Stomach (tissue), 9 donors: ENCODE data around the gene ARHGAP4. TPM values are rescaled to one million over a fixed set of nuclear protein-coding genes. Genes with fewer than 3 reads are reported as not detected.

ENCODE experiments used
- DNase-seq, 2 donors: peaks; one replicate each; pipeline versions ENCODE4 v3.0.0 to v3.0.0-alpha.2; 2013 to 2019
- H3K27ac ChIP-seq, 5 donors: fragments of 200-600 bp in 4 of 5; sonication (generic) in 4 of 5; one replicate each; pipeline ENCODE4 v1.5.1; 2013 to 2019; ENCODE audit warnings: mild to moderate bottlenecking in 1 of 5, moderate library complexity in 1 of 5
- H3K27me3 ChIP-seq, 3 donors: fragments of 200-600 bp; sonication (generic); one replicate each; pipeline ENCODE4 v1.5.1; 2017 to 2019; ENCODE audit warnings: mixed run types in 1 of 3
- H3K36me3 ChIP-seq, 4 donors: fragments of 200-600 bp; sonication (generic); 1 replicate in 3 of 4; 2 replicates in 1 of 4; pipeline ENCODE4 v1.5.1; 2016 to 2019
- H3K4me1 ChIP-seq, 4 donors: fragments of 200-600 bp; sonication (generic); one replicate each; pipeline ENCODE4 v1.5.1; 2016 to 2019
- H3K4me3 ChIP-seq, 4 donors: fragments of 200-600 bp; sonication (generic) in 3 of 4; one replicate each; pipeline ENCODE4 v1.5.1; 2016 to 2019; ENCODE audit warnings: mild to moderate bottlenecking in 1 of 4
- H3K9me3 ChIP-seq, 4 donors: fragments of 200-600 bp; sonication (generic); one replicate each; pipeline ENCODE4 v1.5.1; 2016 to 2019
- EP300 ChIP-seq: sonication (generic); formaldehyde crosslinking; IDR thresholded peaks from one replicate; pipeline ENCODE4 v1.6.1; 2017; ENCODE audit warnings: antibody characterized with exemption
- POLR2A ChIP-seq, 4 donors: fragments of 450-650 bp; IDR thresholded peaks; one replicate each; pipeline ENCODE4 v1.6.1; 2016; ENCODE audit warnings: antibody characterized with exemption in 4 of 4, control low read depth in 2 of 4, mild to moderate bottlenecking in 1 of 4, moderate library complexity in 1 of 4
- POLR2AphosphoS5 ChIP-seq, 3 donors: sonication (generic); formaldehyde crosslinking; IDR thresholded peaks; one replicate each; pipeline ENCODE4 v1.6.1; 2016; ENCODE audit warnings: antibody characterized with exemption in 3 of 3
- WGBS, 5 donors: extraction: QIAGEN DNeasy Blood & Tissue Kit in 3 of 5; methylation state at CpG; one replicate each; pipeline versions ENCODE4 v1.1.5 to v1.1.7; 2013 to 2018; 5-methylcytosine and 5-hydroxymethylcytosine counted together
- intact Hi-C: fragments of 100-400 bp; cut with DNase I; formaldehyde crosslinking; loops from one replicate; pipeline ENCODE4 v1.15.1; 2023; ENCODE audit warnings: low total_unique reads
- polyA plus RNA-seq, 3 donors: library from polyadenylated mRNA; stranded (reverse); fragments of 200-250 nt; gene quantifications; one replicate each; pipeline ENCODE4 v1.2.3, GENCODE V29; 2013
- total RNA-seq, 5 donors: library from RNA; depleted of rRNA; stranded (reverse); fragments of >200 nt; gene quantifications; one replicate each; pipeline versions ENCODE4 v1.1.0 to v1.2.3, GENCODE V29; 2014 to 2016
- TF ChIP-seq, protein P1 (sequence below), 7 experiments: fragments of 450-650 bp in 4 of 7; fragments of 200-600 bp in 3 of 7; sonication (generic) in 3 of 7; IDR thresholded peaks; one replicate each; pipeline ENCODE4 v1.5.1; 2016 to 2019; ENCODE audit warnings: antibody characterized with exemption in 7 of 7, control low read depth in 2 of 7, mild to moderate bottlenecking in 1 of 7
- donor health status: healthy with polysubstance abuse.
- donor health status: Bipolar disorder and iron deficiency.
- donor health status: healthy.

The ARHGAP4 gene
- total and polyA plus RNA-seq, 8 donors: 18.5 to 93.9 (median 40.3) TPM

DNA sequence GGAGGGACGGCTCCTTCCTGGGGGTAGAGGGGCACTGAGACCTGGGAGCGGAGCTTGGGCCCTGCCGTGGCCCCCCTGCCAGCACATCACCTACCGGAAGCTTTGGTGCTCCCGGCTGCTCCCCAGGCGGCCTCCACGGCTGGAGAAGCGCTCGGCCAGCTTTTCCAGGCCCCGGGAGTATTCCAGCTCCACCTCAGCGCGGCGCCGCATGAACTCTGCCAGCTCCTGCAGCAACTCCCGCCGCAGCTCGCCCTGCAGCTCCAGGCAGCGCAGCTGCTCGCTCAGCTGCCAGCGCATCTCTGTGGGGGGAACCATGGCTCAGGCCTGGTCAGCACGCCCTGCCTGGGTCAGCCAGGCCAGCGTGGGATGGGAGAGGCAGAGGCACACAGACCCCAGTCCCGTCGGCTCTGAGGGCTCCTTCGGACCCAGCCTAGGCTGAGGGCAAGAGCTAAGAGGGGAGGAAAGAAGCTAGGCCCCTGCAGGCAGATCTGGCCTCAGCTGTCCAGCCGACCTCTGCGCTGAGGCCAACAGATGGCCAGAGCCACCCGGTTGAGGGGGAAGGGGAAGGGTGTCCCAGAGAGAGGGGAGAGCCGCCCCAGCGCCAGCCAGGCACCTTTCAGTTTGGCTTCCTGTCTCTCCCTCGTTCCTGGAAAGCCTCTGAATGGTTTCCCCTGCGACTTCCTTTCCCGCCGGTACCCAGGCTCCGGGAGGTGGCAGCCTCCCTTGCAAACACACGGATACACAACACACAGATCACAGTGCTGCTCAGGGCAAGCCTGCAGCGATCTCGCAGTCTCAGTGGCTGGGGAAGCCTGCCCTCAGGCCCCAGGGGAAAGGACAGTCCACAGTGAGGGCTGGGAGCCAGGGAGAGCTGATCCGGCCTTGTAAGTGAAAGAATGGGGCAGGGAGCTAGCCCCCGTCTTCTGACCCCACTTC, 4.3 kb downstream of the ARHGAP4 start:
- Histone ChIP-seq H3K27ac (peak overlapping the region in 2 of 5 donors; percentile 27 to 32), H3K27me3 (peaks cover 0 to 18% (median 0%) of the 10 kb centered on the region in 3 donors), H3K9me3 (no peaks in the 10 kb centered on the region), H3K4me1 (peaks cover 3 to 43% (median 36%) of the 10 kb centered on the region in 4 donors), H3K36me3 (peaks cover 0 to 17% (median 0%) of the 10 kb centered on the region in 4 donors), H3K4me3 (peak overlapping the region in 2 of 4 donors; percentile 7 to 28)
- TF ChIP-seq POLR2A (IDR thresholded peaks at IDR 0.05): no peak
- TF ChIP-seq, protein P1, sequence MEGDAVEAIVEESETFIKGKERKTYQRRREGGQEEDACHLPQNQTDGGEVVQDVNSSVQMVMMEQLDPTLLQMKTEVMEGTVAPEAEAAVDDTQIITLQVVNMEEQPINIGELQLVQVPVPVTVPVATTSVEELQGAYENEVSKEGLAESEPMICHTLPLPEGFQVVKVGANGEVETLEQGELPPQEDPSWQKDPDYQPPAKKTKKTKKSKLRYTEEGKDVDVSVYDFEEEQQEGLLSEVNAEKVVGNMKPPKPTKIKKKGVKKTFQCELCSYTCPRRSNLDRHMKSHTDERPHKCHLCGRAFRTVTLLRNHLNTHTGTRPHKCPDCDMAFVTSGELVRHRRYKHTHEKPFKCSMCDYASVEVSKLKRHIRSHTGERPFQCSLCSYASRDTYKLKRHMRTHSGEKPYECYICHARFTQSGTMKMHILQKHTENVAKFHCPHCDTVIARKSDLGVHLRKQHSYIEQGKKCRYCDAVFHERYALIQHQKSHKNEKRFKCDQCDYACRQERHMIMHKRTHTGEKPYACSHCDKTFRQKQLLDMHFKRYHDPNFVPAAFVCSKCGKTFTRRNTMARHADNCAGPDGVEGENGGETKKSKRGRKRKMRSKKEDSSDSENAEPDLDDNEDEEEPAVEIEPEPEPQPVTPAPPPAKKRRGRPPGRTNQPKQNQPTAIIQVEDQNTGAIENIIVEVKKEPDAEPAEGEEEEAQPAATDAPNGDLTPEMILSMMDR (IDR thresholded peaks at IDR 0.05): no peak
- TF ChIP-seq POLR2AphosphoS5 (IDR thresholded peaks at IDR 0.05): no peak
- WGBS, 5 donors: 60 to 66% (median 63%) methylated on average over 8 to 40 of the region's 40 CpGs
- intact Hi-C loops: no loop called here
- no peak for DNase-seq

DNA sequence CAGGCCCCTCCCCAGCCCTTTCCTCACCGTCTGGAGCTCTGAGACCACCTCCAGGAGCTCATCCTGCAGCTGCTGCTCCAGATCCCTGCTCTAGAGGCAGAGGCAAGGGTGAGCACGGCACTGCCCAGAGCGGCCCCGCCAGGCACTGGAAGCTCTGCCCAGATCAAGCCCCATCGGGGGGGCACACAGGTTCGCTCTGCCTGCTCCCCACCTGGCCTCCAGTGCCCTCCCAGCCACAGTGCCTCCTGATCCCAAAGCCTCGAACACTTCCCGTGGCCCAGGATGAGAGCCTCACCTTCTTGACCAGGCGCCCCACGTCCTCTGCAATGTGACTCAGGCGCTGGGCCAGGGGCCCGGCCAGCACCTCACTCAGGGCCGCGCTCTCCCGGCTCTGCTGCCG, 5.0 kb downstream of the ARHGAP4 start:
- peaks cover 0 to 37% (median 31%) of the 10 kb centered on the region in 4 donors for H3K4me1 ChIP-seq
- H3K36me3 ChIP-seq: peaks cover 0 to 17% (median 0%) of the 10 kb centered on the region in 4 donors
- TF ChIP-seq EP300: no peak
- no peak for TF ChIP-seq POLR2AphosphoS5 (IDR thresholded peaks at IDR 0.05)
- TF ChIP-seq, protein P1 (IDR thresholded peaks at IDR 0.05): no peak
- TF ChIP-seq POLR2A (IDR thresholded peaks at IDR 0.05): no peak
- peak overlapping the region in 2 of 4 donors; percentile 7 to 28 for H3K4me3 ChIP-seq
- intact Hi-C loops: no loop called here
- peaks cover 0 to 15% (median 0%) of the 10 kb centered on the region in 3 donors for H3K27me3 ChIP-seq
- WGBS, 5 donors: 61 to 78% (median 68%) methylated on average over 7 to 16 of the region's 16 CpGs; no CpG with 5 or more reads in 1 of the 5 donors
- no peak for DNase-seq
- H3K27ac ChIP-seq: peak overlapping the region in 1 of 5 donors; percentile 27
- no peaks in the 10 kb centered on the region for H3K9me3 ChIP-seq

DNA sequence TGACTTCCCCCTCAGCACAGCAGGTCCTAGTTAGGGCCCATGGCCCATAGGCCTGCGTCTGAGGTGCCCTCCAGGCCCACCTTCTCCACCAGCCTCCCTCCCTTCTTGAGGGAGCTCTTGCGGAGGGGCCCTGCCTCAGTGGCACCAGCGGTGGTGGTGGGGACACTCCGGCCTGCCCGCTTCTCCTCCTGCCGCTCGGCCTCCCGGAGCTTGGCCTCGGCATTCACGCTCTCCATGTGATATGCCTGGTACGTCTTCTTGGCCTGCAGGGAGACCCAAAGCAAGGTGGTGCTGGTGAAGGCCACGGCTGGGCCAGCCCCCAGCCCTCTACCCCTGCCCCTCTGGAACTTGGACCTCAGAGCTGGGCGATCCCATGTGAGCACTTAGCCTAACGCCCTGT, 5.5 kb downstream of the ARHGAP4 start:
- H3K27me3 ChIP-seq: peaks cover 0 to 15% (median 0%) of the 10 kb centered on the region in 3 donors
- intact Hi-C loops: no loop called here
- H3K4me1 ChIP-seq: peaks cover 0 to 37% (median 31%) of the 10 kb centered on the region in 4 donors
- TF ChIP-seq, protein P1 (IDR thresholded peaks at IDR 0.05): no peak
- TF ChIP-seq POLR2A (IDR thresholded peaks at IDR 0.05) (no peak), POLR2AphosphoS5 (IDR thresholded peaks at IDR 0.05) (no peak), EP300 (no peak)
- no peak overlapping the region for H3K4me3 ChIP-seq
- 85 to 97% (median 94%) methylated on average over 6 to 14 of the region's 14 CpGs for WGBS, 5 donors
- no peak overlapping the region for H3K27ac ChIP-seq
- H3K9me3 ChIP-seq: no peaks in the 10 kb centered on the region
- peaks cover 0 to 17% (median 0%) of the 10 kb centered on the region in 4 donors for H3K36me3 ChIP-seq
- no peak for DNase-seq

DNA sequence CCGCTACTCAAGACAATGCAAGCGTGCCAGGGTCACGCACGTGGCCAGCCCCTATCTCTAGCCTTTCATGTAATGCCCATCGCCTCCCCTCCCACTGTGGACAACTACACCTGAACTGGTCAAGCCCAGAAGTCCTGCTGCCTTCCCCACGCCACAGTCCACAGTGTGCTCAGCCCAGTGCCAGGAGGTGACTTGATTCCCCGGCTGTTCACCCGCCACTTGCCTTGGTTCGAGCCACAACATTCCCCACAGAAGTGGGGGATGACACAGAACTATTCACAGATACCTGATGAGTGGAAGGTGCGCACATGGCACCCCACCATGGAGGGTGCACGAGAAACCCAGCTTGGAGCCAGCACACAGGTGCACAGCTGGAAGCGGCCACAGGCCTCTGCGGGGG, 6.8 kb downstream of the ARHGAP4 start:
- Histone ChIP-seq H3K4me3 (no peak overlapping the region), H3K4me1 (peaks cover 0 to 34% (median 26%) of the 10 kb centered on the region in 4 donors), H3K9me3 (no peaks in the 10 kb centered on the region), H3K27me3 (peaks cover 0 to 15% (median 0%) of the 10 kb centered on the region in 3 donors), H3K27ac (no peak overlapping the region), H3K36me3 (peaks cover 0 to 17% (median 0%) of the 10 kb centered on the region in 4 donors)
- TF ChIP-seq POLR2AphosphoS5 (IDR thresholded peaks at IDR 0.05): no peak
- TF ChIP-seq, protein P1 (IDR thresholded peaks at IDR 0.05): no peak
- TF ChIP-seq EP300: no peak
- no peak for TF ChIP-seq POLR2A (IDR thresholded peaks at IDR 0.05)
- no peak for DNase-seq
- 84 to 100% (median 90%) methylated on average over 2 to 13 of the region's 13 CpGs for WGBS, 5 donors
- intact Hi-C loops: no loop called here
